Adipose tissue (tissue), 3 donors: Measurements from ENCODE around the gene NFILZ. TPM values are rescaled to one million over a fixed set of nuclear protein-coding genes. Genes with fewer than 3 reads are reported as not detected.
"Not testable (repeated sequence)": the region's sequence is repeated elsewhere in the genome, so short reads cannot be mapped to it uniquely, and the experiment has no call there.

Experiments
- H3K27ac ChIP-seq: one replicate; pipeline ENCODE4 v1.5.1; 2013; ENCODE audit warnings: low read depth, low read length
- WGBS, 3 donors: extraction: QIAGEN DNeasy Blood & Tissue Kit; methylation state at CpG; one replicate each; pipeline ENCODE4 v1.1.7; 2013; 5-methylcytosine and 5-hydroxymethylcytosine counted together
- polyA plus RNA-seq, 3 donors: library from polyadenylated mRNA; stranded (reverse); fragments of 200-250 nt; gene quantifications; one replicate each; pipeline ENCODE4 v1.2.3, GENCODE V29; 2013
- donor health status: healthy with polysubstance abuse.
- donor health status: Bipolar disorder and iron deficiency.
- donor health status: healthy.

NFILZ gene
- polyA plus RNA-seq, 3 donors: not detected

DNA sequence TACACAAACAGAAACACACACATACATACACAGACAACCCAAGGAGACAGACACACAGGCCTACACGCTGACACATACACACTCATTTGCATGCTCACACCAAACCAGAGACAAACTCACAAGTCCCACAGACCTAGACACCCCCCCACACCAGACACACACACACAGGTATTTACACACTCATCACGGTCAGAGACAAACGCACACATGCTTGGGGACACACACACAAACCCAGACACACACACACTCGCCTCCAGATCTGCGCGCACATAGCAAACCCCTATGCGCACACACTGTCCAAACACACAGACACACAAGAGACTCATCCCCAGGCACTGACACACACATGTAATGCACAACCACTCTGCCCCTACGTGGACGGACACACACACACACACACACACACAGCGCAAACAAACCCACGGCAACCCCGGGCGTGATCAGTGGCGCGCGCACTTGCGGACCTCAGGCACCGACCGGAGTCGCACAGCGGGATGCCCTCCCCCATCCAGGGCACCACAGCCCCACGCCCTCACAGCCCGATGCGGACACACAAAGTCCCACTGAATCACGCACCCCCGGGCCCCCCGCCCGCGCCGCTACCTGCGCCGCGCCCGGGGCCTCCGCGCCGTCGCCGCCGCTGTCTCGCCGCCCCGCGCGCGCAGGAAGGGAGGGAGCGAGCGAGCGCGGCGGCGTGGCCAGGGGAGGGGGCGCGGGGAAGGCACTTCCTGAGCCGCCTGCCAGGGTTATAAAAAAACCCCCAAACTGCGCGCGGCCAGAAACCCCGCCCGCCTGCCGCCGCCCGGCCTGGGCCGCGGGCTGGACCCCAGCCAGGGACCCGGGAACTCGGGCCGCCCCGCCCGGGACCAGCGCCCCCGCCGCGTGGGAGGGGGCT lies 20.1 kb upstream of the NFILZ start, which contains the start of gene ADAMTS10:
ADAMTS10 (minus strand) TSS at position 675 of the 895 bp plus-strand sequence. CDS start 5,005 bp downstream, outside the sequence.
- 0 to 3% (median 1%) methylated on average over 45 to 74 of the region's 74 CpGs for WGBS, 3 donors
- H3K27ac ChIP-seq: no peak within 1 kb of the TSS

DNA sequence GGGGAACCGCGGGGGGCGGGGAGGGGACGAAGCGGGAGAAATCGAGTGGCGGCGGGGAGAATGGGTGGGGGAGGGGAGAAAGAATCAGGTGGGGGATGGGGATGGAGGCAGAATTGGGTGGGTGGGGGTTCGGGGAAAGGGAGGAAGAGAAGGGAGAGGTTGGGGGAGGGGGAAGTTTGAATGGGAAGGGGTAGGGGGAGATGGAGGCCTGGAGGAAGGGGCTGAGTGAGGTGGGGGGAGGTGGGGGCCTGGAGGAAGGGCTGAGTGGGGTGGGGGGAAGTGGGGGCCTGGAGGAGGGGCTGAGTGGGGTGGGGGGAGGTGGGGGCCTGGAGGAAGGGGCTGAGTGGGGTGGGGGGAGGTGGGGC lies 19.5 kb upstream of the NFILZ start:
- 0 to 4% (median 3%) methylated on average over 3 to 9 of the region's 9 CpGs for WGBS, 3 donors
- no peak overlapping the region for H3K27ac ChIP-seq

DNA sequence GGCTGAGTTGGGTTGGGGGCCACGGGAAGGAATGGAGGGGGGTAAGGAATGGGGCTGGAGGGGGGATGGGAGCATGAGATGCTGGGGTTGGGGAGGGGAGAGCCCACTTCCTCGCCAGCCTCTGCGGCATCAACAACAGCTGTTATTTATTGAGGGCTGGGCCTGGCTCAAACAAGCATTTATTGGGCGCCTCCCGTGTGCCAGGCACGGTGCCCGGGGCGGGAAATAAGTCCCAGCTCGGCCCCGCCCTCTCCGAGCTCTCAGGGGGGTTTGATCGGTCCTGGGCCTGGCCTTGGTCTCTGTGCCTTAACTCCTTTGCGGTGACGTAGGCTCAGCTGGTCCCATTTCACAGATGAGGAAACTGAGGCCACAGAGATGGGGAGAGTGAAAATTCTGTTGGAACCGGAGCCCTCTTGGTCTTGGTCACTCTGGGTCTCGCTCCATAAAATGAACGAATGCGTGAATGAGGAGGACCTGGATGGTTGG lies 19.0 kb upstream of the NFILZ start:
- 30 to 37% (median 36%) methylated on average over 18 of the region's 18 CpGs for WGBS, 3 donors
- no peak overlapping the region for H3K27ac ChIP-seq

DNA sequence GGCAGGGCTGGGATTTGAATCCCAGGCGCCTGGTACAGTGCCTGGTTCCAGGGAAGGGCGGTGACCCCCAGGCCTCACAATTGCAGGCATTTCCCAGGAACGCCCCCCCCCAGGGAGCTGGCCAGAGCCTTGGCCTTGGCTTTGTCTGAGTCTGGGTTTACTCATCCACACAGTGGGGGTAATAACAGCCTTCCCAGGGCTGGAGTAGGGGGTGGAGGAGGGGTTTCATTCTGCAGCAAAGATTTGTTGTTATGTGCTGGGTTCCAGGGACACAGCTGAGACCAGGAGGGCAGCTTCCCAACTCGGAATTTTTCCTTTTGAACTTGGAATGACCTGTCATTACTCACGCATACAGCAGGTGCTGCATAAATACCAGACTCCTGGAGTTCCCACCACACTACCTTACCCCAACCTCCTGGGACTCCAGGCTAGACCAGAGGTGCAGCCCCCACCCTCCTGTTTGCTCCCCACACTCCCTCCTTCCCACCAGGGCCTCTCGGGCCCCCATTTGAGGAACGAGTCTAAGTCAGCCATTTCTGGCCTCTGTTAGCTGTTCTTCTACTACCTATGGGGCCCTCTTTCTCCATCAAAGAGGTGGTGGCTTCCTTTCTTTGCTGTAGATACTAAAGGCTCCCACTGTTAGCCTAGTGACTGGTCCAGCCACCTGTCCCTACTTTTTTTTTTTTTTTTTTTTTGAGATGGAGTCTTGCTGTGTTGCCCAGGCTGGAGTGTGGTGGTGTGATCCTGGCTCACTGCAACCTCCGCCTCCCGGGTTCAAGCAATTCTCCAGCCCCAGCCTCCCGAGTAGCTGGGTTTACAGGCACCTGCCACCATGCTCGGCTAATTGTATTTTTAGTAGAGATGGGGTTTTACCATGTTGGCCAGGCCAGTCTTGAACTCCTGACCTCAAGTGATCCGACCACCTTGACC lies 18.3 kb upstream of the NFILZ start:
- no peak overlapping the region for H3K27ac ChIP-seq
- 39 to 48% (median 48%) methylated on average over 12 of the region's 12 CpGs for WGBS, 3 donors

DNA sequence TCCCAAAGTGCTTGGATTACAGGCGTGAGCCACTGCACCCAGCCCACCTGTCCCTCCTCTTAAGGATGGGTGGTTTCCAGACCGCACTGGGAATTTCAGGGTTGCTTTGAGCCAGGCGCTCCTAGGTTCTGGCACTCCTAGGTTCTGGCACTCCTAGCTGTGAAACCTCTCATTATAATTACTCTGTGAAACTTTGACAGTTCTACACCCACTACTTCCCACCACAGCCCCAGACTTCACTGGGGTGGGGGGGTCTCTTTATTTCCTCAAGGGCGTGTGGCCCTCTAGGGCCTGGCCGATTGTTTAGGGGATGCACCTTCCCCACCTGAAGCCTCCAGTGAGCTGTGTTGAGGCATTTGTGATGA lies 17.6 kb upstream of the NFILZ start:
- 49 to 52% (median 51%) methylated on average over 5 of the region's 5 CpGs for WGBS, 3 donors
- no peak overlapping the region for H3K27ac ChIP-seq

DNA sequence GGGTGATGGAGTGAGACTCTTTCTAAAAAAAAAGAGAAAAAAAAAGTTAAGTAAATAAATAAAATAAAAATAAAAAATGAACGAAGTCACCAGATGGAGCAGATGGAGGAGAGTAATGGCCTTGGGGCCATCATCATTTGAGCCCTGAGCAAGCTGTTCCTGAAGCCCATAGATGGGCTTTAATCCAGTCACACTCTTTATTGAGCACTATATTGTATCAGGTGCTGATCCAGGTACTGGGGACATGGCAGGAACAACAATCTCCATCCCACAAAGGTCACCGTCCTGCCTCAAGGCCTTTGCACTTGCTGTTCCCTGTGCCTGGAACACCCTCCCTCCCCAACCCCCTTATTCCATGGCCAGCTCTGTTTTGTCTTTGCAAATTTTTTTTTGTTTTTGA lies 16.0 kb upstream of the NFILZ start:
- WGBS, 3 donors: 64 to 91% (median 87%) methylated on average over 2 of the region's 2 CpGs
- H3K27ac ChIP-seq: no peak overlapping the region

DNA sequence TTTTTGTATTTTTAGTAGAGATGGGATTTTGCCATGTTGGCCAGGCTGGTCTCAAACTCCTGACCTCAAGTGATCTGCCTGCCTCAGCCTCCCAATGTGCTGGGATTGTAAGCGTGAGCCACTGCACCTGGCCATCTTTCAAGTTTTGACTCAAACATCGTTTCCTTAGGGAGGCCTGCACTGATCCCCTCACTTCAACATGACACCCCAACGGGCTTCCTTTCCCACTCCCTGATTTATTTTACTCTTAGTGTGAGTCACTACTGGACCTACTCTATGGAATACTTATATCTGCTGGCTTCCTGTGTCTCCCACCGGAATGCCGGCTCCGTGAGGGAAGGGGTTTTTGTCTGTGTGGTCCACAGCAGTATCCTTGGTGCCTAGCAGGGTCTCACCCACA lies 15.4 kb upstream of the NFILZ start:
- 20 to 40% (median 29%) methylated on average over 6 of the region's 6 CpGs for WGBS, 3 donors
- no peak overlapping the region for H3K27ac ChIP-seq

DNA sequence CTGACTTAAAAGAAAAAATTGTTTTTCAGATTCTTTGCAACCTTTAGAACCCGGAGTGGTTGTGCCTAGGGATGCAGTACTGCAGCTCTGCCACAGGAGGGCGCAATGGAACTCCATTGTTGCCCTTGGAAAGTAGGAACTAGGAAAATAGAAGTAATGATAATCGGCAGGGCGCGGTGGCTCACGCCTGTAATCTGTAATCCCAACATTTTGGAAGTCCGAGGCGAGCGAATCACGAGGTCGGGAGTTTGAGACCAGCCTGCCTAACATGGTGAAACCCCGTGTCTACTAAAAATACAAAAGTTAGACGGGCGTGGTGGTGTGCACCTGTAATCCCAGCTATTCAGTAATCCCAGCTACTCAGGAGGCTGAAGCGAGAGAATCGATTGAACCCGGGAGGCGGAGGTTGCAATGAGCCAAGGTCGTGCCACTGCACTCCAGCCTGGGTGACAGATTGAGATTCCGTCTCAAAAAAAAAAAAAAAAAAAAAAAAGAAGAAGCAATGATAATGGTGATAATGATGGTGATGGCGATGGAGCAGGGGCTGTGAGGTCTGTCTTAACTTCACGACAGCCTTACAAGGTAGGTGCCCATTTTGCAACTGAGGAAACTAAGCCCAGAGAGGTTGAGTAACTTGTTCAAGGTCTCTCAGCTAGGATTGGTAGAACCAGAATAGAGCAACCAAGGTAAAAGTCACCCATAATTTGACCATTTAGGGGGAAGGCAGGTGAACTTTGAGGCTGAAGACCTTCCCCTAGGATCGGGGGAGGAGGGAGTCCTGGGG lies 14.4 kb upstream of the NFILZ start:
- WGBS, 3 donors: 28 to 29% (median 28%) methylated on average over 23 of the region's 23 CpGs
- no peak overlapping the region for H3K27ac ChIP-seq

DNA sequence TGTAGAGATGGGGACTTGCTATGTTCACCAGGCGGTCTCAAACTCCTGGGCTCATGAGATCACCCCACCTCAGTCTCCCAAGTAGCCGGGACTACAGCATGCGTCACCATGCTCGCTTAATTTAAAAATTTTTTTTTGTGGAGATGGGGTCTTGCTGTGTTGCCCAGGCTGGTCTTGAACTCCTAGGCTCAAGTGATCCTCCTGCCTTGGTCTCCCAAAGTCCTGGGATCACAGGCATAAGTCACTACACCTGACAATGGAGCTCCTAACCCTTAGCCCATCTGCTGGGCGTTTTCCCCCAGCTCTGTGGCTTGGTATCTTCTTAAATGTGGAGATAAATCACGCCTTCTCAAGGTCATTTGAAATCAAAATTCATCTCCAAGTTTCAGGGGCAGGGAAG lies 13.6 kb upstream of the NFILZ start:
- 70 to 86% (median 79%) methylated on average over 6 of the region's 6 CpGs for WGBS, 3 donors
- H3K27ac ChIP-seq: no peak overlapping the region

DNA sequence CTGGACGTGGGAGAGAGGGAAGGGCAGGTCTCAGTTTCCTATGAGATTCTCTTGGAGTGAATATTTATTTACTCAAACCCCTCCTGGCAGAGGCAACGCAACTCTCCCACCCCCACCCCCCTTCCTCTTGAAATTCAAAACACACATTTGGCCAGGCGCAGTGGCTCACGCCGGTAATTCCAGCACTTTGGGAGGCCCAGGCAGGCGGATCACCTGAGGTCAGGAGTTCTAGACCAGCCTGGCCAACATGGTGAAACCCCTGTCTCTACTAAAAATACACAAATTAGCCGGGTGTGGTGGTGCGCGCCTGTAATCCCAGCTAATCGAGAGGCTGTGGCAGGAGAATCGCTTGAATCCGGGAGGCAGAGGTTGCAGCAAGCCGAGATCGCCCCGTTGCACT lies 13.1 kb upstream of the NFILZ start:
- WGBS, 3 donors: 63 to 77% (median 69%) methylated on average over 15 of the region's 15 CpGs
- not testable (repeated sequence) for H3K27ac ChIP-seq

DNA sequence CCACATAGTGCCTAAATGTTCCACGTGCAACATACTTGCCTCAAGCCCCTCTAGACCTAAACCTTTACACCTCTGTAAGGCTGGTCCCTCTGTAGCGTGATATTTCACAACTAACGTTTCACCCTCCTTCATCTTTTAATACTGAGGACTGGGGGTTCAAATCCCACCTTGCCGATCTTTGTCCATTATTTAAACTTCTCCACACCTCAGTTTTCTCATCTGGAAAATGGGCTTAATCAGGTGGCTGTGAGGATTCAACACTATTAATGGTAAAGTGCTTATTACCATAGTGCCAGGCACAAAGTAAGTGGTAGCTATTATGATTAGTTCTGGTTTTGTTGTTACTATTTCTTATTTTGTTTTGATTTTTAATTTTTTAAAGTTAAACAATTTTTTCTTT lies 12.4 kb upstream of the NFILZ start:
- 75 to 85% (median 83%) methylated on average over 4 of the region's 4 CpGs for WGBS, 3 donors
- H3K27ac ChIP-seq: no peak overlapping the region

DNA sequence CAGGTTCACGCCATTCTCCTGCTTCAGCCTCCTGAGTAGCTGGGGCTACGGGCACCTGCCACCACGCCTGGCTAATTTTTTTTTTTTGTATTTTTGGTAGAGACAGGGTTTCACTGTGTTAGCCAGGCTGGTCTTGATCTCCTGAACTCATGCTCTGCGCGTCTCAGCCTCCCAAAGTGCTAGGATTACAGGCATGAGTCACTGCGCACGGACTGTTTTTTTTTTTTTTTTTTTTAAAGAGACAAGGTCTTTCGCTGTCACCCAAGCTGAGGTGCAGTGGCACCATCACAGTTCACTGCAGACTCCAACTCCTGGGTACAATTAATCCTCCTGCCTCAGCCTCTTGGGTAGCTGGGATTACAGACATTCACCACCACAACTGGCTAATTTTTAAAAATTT lies 11.7 kb upstream of the NFILZ start:
- 63 to 68% (median 67%) methylated on average over 8 of the region's 8 CpGs for WGBS, 3 donors
- no peak overlapping the region for H3K27ac ChIP-seq

DNA sequence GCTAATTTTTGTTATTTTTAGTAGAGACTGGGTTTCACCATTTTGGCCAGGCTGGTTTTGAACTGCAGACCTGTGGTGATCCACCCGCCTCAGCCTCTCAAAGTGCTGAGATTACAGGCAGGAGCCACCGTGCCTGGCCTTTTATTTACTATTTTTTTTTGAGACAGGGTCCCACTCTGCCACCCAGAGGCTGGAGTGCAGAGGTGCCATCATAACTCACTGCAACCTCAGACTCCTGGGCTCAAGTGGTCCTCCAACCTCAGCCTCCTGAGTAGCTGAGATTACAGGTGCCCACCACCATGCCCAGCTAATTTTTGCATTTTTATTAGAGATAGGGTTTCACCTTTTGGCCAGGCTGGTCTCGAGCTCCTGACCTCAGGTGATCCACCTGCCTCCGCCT lies 7.5 kb upstream of the NFILZ start:
- WGBS, 3 donors: 47 to 62% (median 55%) methylated on average over 4 of the region's 4 CpGs
- H3K27ac ChIP-seq: not testable (repeated sequence)

DNA sequence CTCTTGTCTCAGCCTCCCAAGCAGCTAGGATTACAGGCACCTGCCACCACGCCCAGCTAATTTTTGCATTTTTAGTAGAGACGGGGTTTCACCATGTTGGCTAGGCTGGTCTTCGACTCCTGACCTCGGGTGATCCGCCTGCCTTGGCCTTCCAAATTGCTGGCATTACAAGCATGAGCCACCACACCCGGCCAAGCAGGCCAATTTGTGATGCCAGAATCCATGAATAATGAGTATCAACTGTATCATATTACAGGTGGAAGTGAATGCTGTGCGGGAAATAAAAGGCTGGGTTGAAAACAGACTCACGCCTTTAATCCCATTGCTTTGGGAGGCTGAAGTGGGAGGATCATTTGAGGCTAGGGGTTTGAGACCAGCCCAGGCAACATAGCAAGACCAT lies 3.6 kb upstream of the NFILZ start:
- no peak overlapping the region for H3K27ac ChIP-seq
- 70 to 77% (median 72%) methylated on average over 8 of the region's 8 CpGs for whole genome bisulfite sequencing, 3 donors

DNA sequence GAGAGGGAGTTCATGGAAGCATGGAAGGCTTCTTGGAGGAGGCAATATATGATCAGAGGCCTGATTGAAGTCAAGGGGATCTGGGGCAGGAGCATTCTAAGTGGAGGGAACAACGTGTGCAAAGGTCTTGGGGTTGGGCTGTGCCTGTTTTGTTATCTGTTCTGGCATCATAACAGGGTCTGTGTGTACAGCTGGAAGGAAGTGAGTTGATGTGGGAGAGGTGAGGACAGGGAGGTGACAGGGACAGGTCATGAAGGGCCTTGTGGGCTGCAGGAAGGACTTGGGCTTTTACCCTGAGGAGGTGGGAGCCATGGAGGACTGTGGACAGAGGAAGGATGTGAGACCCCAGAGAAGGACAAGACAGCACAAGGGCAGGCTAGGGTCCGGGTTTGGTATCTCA lies 1.2 kb upstream of the NFILZ start:
- WGBS, 3 donors: 64 to 86% (median 83%) methylated on average over 2 of the region's 2 CpGs
- H3K27ac ChIP-seq: no peak overlapping the region

DNA sequence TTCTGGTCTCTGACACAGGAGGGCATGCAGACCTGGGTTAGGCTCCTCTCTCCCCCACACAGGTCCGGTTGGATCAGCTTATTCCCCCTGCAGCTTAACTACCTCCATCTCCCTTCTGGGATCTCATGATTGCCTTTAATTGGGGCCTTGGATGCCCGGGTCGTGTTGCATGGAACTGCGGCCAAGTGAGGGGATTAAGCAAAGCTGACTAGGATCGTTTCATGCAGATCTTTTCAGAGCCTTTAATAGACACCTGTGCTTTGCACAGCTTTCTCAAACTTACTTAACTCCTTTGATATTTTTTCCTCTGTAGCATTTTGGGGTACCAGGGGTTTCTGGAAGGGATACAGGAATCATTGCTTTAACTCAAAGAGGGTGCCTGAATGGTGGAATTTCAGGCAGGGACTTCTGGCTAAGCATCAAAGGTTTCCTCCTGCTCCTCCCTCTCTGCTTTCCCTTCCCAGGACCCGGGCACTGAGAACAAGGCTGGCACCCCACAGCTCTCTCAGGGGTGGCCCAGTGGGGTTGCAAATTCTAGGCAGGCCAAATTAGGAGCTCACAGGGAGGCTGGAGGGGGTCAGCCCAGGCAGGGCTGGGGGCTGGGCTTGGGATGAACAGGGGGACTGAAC lies 477 bp downstream of the NFILZ start:
- H3K27ac ChIP-seq: no peak overlapping the region
- 32 to 69% (median 59%) methylated on average over 6 of the region's 6 CpGs for WGBS, 3 donors

DNA sequence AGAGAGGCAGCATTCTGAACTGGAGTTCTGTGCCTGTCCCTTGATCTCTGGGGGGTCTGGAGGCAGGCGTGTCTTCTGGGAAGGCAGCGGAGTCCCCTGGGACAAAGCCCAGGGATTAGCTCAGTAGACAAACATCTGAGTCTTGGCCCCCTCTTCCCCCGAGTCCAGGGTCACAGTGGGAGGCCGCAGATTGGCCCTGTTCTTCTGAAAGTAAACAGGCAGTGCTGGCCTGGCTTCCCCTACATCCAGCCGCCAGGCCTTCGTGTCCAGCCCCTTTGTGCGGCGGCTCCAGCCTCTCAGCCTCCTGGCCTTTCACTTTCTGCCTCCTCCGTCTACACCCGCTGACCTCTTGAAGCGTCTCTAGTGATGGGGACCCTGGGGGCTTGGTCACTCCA lies 989 bp downstream of the NFILZ start:
- H3K27ac ChIP-seq: no peak overlapping the region
- 26 to 52% (median 41%) methylated on average over 11 of the region's 11 CpGs for WGBS, 3 donors

DNA sequence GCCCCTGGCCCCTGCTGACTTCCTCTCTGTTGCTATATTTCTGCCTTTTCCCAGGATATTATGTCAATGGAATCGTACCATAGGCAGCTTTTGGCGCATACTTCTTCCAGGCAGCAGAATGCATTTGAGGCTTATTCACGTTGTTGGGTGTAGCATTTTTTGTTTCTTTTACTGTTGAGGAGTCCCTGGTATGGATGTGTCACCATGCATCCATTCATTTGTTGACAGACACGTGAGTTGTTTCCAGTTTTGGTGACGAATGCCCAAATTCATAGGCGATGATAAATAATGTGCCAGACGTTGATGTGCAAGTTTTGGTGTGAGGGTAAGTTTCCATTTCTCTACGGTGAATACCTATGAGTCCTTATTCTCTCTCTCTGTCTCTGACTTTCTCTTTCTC lies 5.0 kb downstream of the NFILZ start:
- whole genome bisulfite sequencing, 3 donors: 75 to 86% (median 81%) methylated on average over 8 of the region's 8 CpGs
- no peak overlapping the region for H3K27ac ChIP-seq
